Right lobe of liver (tissue), 4 donors: ENCODE results near the gene GRM8.

Source experiments
- CTCF ChIP-seq, 4 donors: fragments of 200-600 bp in 3 of 4; fragments of 450-650 bp in 1 of 4; IDR thresholded peaks; one replicate each; pipeline versions ENCODE4 v1.5.1 to v1.8.0; 2016 to 2022; ENCODE audit warnings: antibody characterized with exemption in 4 of 4, mild to moderate bottlenecking in 2 of 4
- POLR2A ChIP-seq: fragments of 450-650 bp; IDR thresholded peaks from one replicate; pipeline ENCODE4 v1.6.1; 2017; ENCODE audit warnings: antibody characterized with exemption, mild to moderate bottlenecking
- donor health status: DM: no; HTN: no; CAD: no.
- donor health status: DM: no; HTN: no; CAD: no.
- donor health status: DM: no; HTN: yes; CAD: no.

GRCh38 chr7:126720232-126720631, 532.5 kb downstream of the GRM8 start:
- TF ChIP-seq CTCF (IDR thresholded peaks at IDR 0.05) (no peak), POLR2A (no peak)
